Measurements from ENCODE around the gene CHD1L. TPM values are rescaled to one million over a fixed set of nuclear protein-coding genes. Genes with fewer than 3 reads are reported as not detected.
"Not testable (repeated sequence)": the region's sequence is repeated elsewhere in the genome, so short reads cannot be mapped to it uniquely, and the experiment has no call there.

CHD1L gene
- total RNA-seq, 3 donors from 2014 or later: 33.8 to 40.0 (median 34.5) TPM

DNA sequence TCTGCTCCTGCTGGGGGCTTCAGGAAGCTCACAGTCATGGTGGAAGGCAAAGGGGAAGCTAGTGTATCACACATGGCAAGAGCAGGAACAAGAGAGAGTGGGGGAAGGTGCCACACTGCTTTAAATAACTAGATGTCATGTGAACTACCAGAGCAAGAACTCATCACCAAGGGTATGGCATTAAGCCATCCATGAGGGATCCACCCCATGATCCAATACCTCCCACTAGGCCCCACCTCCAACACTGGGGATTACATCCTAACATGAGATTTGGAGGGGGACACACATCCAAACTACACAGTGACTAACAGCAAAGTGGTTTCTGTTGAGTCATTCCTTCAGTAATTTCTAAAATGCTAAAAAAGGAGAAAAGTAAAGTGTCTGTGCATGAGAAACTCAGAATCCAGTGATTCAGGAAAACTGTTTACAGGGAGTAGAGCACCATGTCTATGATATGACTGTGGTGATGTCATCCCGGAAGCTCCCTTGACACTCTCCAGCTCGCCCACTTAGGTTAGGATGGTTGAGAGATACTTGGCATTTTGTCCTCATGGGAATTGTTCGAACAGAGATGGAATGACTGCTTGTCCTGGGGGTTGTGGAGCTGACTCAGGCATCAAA is 50.3 kb downstream of the CHD1L start:
- ATAC-seq: no peak
- Histone ChIP-seq H3K4me3 (no peak overlapping the region), H3K36me3 (ENCODE audit: low read depth) (no peaks in the 10 kb centered on the region), H3K4me1 (ENCODE audit: low read depth) (no peaks in the 10 kb centered on the region), H3K9me3 (no peaks in the 10 kb centered on the region)
- TF ChIP-seq, protein P1, sequence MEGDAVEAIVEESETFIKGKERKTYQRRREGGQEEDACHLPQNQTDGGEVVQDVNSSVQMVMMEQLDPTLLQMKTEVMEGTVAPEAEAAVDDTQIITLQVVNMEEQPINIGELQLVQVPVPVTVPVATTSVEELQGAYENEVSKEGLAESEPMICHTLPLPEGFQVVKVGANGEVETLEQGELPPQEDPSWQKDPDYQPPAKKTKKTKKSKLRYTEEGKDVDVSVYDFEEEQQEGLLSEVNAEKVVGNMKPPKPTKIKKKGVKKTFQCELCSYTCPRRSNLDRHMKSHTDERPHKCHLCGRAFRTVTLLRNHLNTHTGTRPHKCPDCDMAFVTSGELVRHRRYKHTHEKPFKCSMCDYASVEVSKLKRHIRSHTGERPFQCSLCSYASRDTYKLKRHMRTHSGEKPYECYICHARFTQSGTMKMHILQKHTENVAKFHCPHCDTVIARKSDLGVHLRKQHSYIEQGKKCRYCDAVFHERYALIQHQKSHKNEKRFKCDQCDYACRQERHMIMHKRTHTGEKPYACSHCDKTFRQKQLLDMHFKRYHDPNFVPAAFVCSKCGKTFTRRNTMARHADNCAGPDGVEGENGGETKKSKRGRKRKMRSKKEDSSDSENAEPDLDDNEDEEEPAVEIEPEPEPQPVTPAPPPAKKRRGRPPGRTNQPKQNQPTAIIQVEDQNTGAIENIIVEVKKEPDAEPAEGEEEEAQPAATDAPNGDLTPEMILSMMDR (IDR thresholded peaks at IDR 0.05): no peak
- intact Hi-C loops (cut with DNase I, micrococcal nuclease): no loop called here
- no peak for DNase-seq

DNA sequence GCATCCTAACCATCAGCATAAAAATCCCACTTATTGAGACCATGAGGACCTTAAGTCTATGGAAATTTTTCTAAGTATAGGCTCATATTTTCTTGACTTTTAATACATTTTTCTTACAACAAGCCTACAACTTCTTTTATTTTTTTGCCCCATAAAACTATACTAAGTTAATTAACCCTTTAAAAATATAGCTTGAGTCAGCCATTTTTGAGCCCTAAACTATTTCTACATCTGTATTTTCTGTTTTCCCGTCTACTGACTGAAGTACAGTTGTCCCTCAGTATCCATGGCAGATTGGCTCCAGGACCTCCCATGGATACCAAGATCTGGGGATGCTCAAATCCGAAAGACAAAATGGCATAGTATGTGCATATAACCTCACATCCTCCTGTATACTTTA is 55.0 kb downstream of the CHD1L start:
- H3K36me3 ChIP-seq (ENCODE audit: low read depth): no peaks in the 10 kb centered on the region
- ATAC-seq (no peak), DNase-seq (no peak)
- H3K4me3 ChIP-seq: no peak overlapping the region
- H3K4me1 ChIP-seq (ENCODE audit: low read depth): no peaks in the 10 kb centered on the region
- intact Hi-C loops (cut with DNase I, micrococcal nuclease): no loop called here
- peaks cover 26% of the 10 kb centered on the region for H3K9me3 ChIP-seq
- TF ChIP-seq, protein P1 (IDR thresholded peaks at IDR 0.05): no peak

DNA sequence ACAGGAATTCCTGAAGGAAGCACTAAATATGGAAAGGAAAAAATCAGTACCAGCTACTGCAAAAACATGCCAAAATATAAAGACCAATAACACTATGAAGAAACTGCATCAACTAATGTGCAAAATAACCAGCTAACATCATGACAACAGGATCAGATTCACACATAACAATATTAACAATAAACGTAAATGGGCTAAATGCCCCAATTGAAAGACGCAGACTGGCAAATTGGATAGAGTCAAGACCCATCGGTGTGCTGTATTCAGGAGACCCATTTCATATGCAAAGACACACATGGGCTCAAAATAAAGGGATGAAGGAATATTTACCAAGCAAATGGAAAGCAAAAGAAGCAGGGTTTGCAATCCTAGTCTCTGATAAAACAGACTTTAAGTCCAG is 63.3 kb downstream of the CHD1L start:
- DNase-seq; intact Hi-C loops (cut with DNase I, micrococcal nuclease); ATAC-seq; H3K4me3 ChIP-seq; H3K4me1 ChIP-seq (ENCODE audit: low read depth); H3K36me3 ChIP-seq (ENCODE audit: low read depth): not testable (repeated sequence)
- peaks cover 62% of the 10 kb centered on the region for H3K9me3 ChIP-seq

DNA sequence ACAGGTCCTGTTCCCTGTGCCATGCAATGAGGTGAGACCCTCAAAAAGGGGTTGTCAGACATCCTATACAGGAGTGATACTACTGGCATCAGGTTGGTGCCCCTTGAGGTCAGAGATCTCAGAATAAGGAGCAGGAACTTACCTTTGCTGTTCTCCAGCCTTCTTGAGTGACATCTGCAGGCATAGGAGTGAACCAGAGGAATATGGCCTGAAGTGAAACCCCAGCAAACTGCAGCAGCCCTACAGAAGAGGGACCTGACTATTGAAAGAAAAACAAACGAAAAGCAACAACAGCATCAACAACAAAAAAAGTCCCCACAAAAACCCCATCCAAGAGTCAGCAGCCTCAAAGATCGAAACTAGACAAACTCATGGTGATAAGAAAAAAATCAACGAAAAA is 74.5 kb downstream of the CHD1L start:
- Histone ChIP-seq H3K4me3 (no peak overlapping the region), H3K4me1 (ENCODE audit: low read depth) (no peaks in the 10 kb centered on the region), H3K9me3 (no peaks in the 10 kb centered on the region), H3K36me3 (ENCODE audit: low read depth) (no peaks in the 10 kb centered on the region)
- intact Hi-C loops (cut with DNase I, micrococcal nuclease): no loop called here
- TF ChIP-seq, protein P1 (IDR thresholded peaks at IDR 0.05): no peak
- DNase-seq (no peak), ATAC-seq (no peak)

DNA sequence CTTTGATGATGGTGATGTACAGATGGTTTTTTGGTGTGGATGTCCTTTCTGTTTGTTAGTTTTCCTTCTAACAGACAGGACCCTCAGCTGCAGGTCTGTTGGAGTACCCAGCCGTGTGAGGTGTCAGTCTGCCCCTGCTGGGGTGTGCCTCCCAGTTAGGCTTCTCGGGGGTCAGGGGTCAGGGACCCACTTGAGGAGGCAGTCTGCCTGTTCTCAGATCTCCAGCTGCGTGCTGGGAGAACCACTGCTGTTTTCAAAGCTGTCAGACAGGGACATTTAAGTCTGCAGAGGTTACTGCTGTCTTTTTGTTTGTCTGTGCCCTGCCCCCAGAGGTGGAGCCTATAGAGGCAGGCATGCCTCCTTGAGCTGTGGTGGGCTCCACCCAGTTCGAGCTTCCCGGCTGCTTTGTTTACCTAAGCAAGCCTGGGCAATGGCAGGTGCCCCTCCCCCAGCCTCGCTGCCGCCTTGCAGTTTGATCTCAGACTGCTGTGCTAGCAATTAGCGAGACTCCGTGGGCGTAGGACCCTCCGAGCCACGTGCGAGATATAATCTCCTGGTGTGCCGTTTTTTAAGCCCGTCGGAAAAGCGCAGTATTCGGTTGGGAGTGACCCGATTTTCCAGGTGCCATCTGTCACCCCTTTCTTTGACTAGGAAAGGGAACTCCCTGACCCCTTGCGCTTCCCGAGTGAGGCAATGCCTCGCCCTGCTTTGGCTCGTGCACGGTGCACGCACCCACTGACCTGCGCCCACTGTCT is 84.6 kb downstream of the CHD1L start:
- H3K9me3 ChIP-seq; ATAC-seq; DNase-seq; H3K4me3 ChIP-seq; H3K4me1 ChIP-seq (ENCODE audit: low read depth); intact Hi-C loops (cut with DNase I, micrococcal nuclease); H3K36me3 ChIP-seq (ENCODE audit: low read depth): not testable (repeated sequence)

DNA sequence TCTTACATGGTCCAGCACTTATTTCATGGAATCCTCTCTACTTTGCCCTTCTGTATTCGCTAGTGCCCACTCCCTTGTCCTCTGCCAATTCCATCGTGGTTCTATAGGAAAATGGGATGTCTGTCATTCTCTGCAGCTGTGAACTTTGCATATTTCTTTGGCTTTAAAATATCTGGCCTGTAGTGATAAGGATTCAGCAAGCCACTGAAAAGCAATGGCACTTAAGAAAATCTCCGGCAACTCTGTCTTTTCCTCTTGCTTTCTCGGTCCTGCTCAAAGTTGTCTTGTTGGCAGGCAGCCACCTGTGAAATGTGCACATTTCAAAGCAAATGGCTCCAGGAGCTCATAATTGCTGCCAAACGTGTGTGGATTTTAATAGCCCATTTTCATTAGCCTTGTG is 91.8 kb downstream of the CHD1L start:
- Histone ChIP-seq H3K9me3 (no peaks in the 10 kb centered on the region), H3K36me3 (ENCODE audit: low read depth) (no peaks in the 10 kb centered on the region), H3K4me3 (no peak overlapping the region), H3K4me1 (ENCODE audit: low read depth) (no peaks in the 10 kb centered on the region)
- TF ChIP-seq, protein P1 (IDR thresholded peaks at IDR 0.05): no peak
- ATAC-seq (no peak), DNase-seq (no peak)
- intact Hi-C loops (cut with DNase I, micrococcal nuclease): no loop called here
